Retina (tissue), 1 donor: ENCODE data around the gene SH3GLB1.

Experiments
- DNase-seq: peaks from one replicate; pipeline ENCODE4 v3.0.0-alpha.2; 2016

Gene SH3GLB1

GRCh38 chr1:86739648-86740509 lies 35.5 kb downstream of the SH3GLB1 start:
- DNase-seq, result no peak

GRCh38 chr1:86741947-86742572 lies 37.7 kb downstream of the SH3GLB1 start:
- DNase-seq, result no peak

GRCh38 chr1:86747304-86747703 lies 42.9 kb downstream of the SH3GLB1 start:
- no peak for DNase-seq

- no peak for DNase-seq
These were observed 44.4 kb downstream of the SH3GLB1 start for GRCh38 chr1:86748622-86749373.

GRCh38 chr1:86750076-86750475 lies 45.7 kb downstream of the SH3GLB1 start:
- no peak for DNase-seq

- DNase-seq, result no peak
These were observed 46.2 kb downstream of the SH3GLB1 start for GRCh38 chr1:86750530-86750929.

GRCh38 chr1:86751923-86752322 lies 47.5 kb downstream of the SH3GLB1 start:
- DNase-seq, result no peak

GRCh38 chr1:86753700-86754099 lies 49.3 kb downstream of the SH3GLB1 start:
- DNase-seq, result no peak

- DNase-seq, result no peak
These were observed 50.0 kb downstream of the SH3GLB1 start for GRCh38 chr1:86754265-86754974.

GRCh38 chr1:86756062-86756406 lies 51.7 kb downstream of the SH3GLB1 start:
- no peak for DNase-seq

GRCh38 chr1:86757272-86757984 lies 53.1 kb downstream of the SH3GLB1 start:
- no peak for DNase-seq

GRCh38 chr1:86758570-86758969 lies 54.2 kb downstream of the SH3GLB1 start:
- DNase-seq, result no peak

GRCh38 chr1:86760199-86760598 lies 55.8 kb downstream of the SH3GLB1 start:
- no peak for DNase-seq

- no peak for DNase-seq
These were observed 58.0 kb downstream of the SH3GLB1 start for GRCh38 chr1:86762336-86762735.

GRCh38 chr1:86764523-86764922 lies 60.1 kb downstream of the SH3GLB1 start:
- no peak for DNase-seq

GRCh38 chr1:86765073-86765472 lies 60.7 kb downstream of the SH3GLB1 start:
- no peak for DNase-seq

- no peak for DNase-seq
These were observed 61.3 kb downstream of the SH3GLB1 start for GRCh38 chr1:86765674-86766073.

- no peak for DNase-seq
These were observed 64.2 kb downstream of the SH3GLB1 start for GRCh38 chr1:86768554-86768953.

- DNase-seq, result no peak
These were observed 64.7 kb downstream of the SH3GLB1 start for GRCh38 chr1:86769065-86769464.

GRCh38 chr1:86773341-86774288 lies 69.2 kb downstream of the SH3GLB1 start:
- no peak for DNase-seq
